C4-2B (cell line): ENCODE measurements around the gene ARAP2.

Experiments
- H3K27ac ChIP-seq: fragments of 450-650 bp; 2 replicates; pipeline ENCODE4 v1.5.1; 2017
- CTCF ChIP-seq: fragments of 450-650 bp; conservative IDR thresholded peaks from 2 replicates; pipeline ENCODE4 v1.5.1; 2017; ENCODE audit warnings: mild to moderate bottlenecking
- ZFX ChIP-seq: fragments of 450-650 bp; IDR thresholded peaks from 2 replicates; pipeline ENCODE4 v1.6.1; 2017

ARAP2 gene

GRCh38 chr4:36056136-36056535, 188.2 kb downstream of the ARAP2 start:
- TF ChIP-seq ZFX = no peak

GRCh38 chr4:36054694-36055422, 189.5 kb downstream of the ARAP2 start:
- TF ChIP-seq CTCF (no peak), ZFX (no peak)
- no peak overlapping the region for H3K27ac ChIP-seq

More at GRCh38 chr4:36056136-36056535, 188.2 kb downstream of the ARAP2 start:
- H3K27ac ChIP-seq = no peak overlapping the region

- H3K27ac ChIP-seq = no peak overlapping the region
- TF ChIP-seq ZFX (no peak), CTCF (no peak)
These were observed 190.4 kb downstream of the ARAP2 start for GRCh38 chr4:36053930-36054329.

GRCh38 chr4:36051634-36052033, 192.7 kb downstream of the ARAP2 start:
- TF ChIP-seq ZFX (no peak), CTCF (no peak)
- no peak overlapping the region for H3K27ac ChIP-seq

- TF ChIP-seq CTCF (no peak), ZFX (no peak)
- H3K27ac ChIP-seq = no peak overlapping the region
These were observed 198.3 kb downstream of the ARAP2 start for GRCh38 chr4:36046026-36046425.

GRCh38 chr4:36043901-36044300, 200.4 kb downstream of the ARAP2 start:
- no peak for TF ChIP-seq CTCF
- no peak for TF ChIP-seq ZFX
- no peak overlapping the region for H3K27ac ChIP-seq

- H3K27ac ChIP-seq = no peak overlapping the region
- no peak for TF ChIP-seq ZFX
- TF ChIP-seq CTCF = no peak
These were observed 201.1 kb downstream of the ARAP2 start for GRCh38 chr4:36043241-36043640.
